Transverse colon (tissue), 4 donors: ENCODE data around the gene CDHR3. TPM values are rescaled to one million over a fixed set of nuclear protein-coding genes. Genes with fewer than 3 reads are reported as not detected.

Experiments used
- DNase-seq: peaks from one replicate; pipeline ENCODE4 v3.0.0-alpha.2; 2019
- H3K27ac ChIP-seq, 4 donors: fragments of 200-600 bp; sonication (generic); 2 replicates each; pipeline ENCODE4 v1.5.1; 2016 to 2018; ENCODE audit warnings: inconsistent platforms in 4 of 4
- H3K27me3 ChIP-seq: fragments of 200-600 bp; sonication (generic); 2 replicates; pipeline ENCODE4 v1.5.1; 2017; ENCODE audit warnings: inconsistent platforms
- H3K36me3 ChIP-seq, 4 donors: fragments of 200-600 bp; sonication (generic); 2 replicates each; pipeline ENCODE4 v1.5.1; 2017 to 2019; ENCODE audit warnings: inconsistent platforms in 4 of 4
- H3K4me1 ChIP-seq, 4 donors: fragments of 200-600 bp; sonication (generic); 2 replicates each; pipeline ENCODE4 v1.5.1; 2017 to 2020; ENCODE audit warnings: inconsistent platforms in 4 of 4
- H3K4me3 ChIP-seq, 4 donors: fragments of 200-600 bp; sonication (generic); 1 replicate in 1 of 4; 2 replicates in 3 of 4; pipeline versions ENCODE4 v1.5.1 to v1.6.1; 2017 to 2019; ENCODE audit warnings: inconsistent platforms in 4 of 4
- H3K9me3 ChIP-seq, 2 donors: fragments of 200-600 bp; sonication (generic); 2 replicates each; pipeline ENCODE4 v1.5.1; 2017 to 2019; ENCODE audit warnings: inconsistent platforms in 2 of 2
- CTCF ChIP-seq, 5 experiments: fragments of 200-600 bp in 3 of 5; fragments of 450-650 bp in 2 of 5; sonication (generic) in 3 of 5; IDR thresholded peaks; 1 replicate in 2 of 5; 2 replicates in 3 of 5; pipeline ENCODE4 v1.5.1; 2016 to 2017; ENCODE audit warnings: antibody characterized with exemption in 5 of 5, inconsistent platforms in 3 of 5, mild to moderate bottlenecking in 2 of 5, moderate library complexity in 1 of 5
- EP300 ChIP-seq: sonication (generic); formaldehyde crosslinking; IDR thresholded peaks from one replicate; pipeline ENCODE4 v1.6.1; 2017; ENCODE audit warnings: antibody characterized with exemption, low read depth
- POLR2A ChIP-seq: fragments of 450-650 bp; IDR thresholded peaks from one replicate; pipeline ENCODE4 v1.6.1; 2016; ENCODE audit warnings: antibody characterized with exemption, mild to moderate bottlenecking, moderate library complexity
- POLR2AphosphoS5 ChIP-seq, 3 donors: sonication (generic); formaldehyde crosslinking; IDR thresholded peaks; one replicate each; pipeline ENCODE4 v1.6.1; 2016; ENCODE audit warnings: antibody characterized with exemption in 3 of 3
- WGBS, 2 donors: methylation state at CpG; one replicate each; pipeline ENCODE4 v1.1.5; 2018; ENCODE audit warnings: low coverage in 1 of 2; 5-methylcytosine and 5-hydroxymethylcytosine counted together
- in situ Hi-C, 4 donors: fragments of 200-750 bp; cut with MboI; loops; one replicate each; pipeline versions ENCODE4 v1.15.0 to v1.15.1; 2017; ENCODE audit warnings: low sequenced_read_pairs in 3 of 4, low pct_ligation_motif_present in 1 of 4, low pct_unique_long_range_greater_than_20kb in 1 of 4
- intact Hi-C: fragments of 100-400 bp; cut with DNase I; formaldehyde crosslinking; loops from one replicate; pipeline ENCODE4 v1.15.1; 2023; ENCODE audit warnings: low total_unique reads
- total RNA-seq, 4 donors: library from RNA; depleted of rRNA; stranded (reverse); fragments of >200 nt; gene quantifications; one replicate each; pipeline ENCODE4 v1.1.0, GENCODE V29; 2016

Gene CDHR3
- total RNA-seq, 4 donors from 2014 or later: 7.6 to 34.4 (median 29.1) TPM

- Histone ChIP-seq H3K27me3 (no peaks in the 10 kb centered on the region), H3K36me3 (no peaks in the 10 kb centered on the region), H3K4me3 (no peak overlapping the region), H3K4me1 (peaks cover 34 to 59% (median 48%) of the 10 kb centered on the region in 4 donors), H3K27ac (peak overlapping the region; percentile 82 to 93 (median 88)), H3K9me3 (no peaks in the 10 kb centered on the region)
- intact Hi-C loops (no loop called here), in situ Hi-C loops (no loop called here)
- DNase-seq: no peak
- TF ChIP-seq CTCF (IDR thresholded peaks at IDR 0.05): no peak
- TF ChIP-seq EP300: no peak
- TF ChIP-seq POLR2A: no peak
- TF ChIP-seq POLR2AphosphoS5 (IDR thresholded peaks at IDR 0.05): no peak
- WGBS, 2 donors: 88 to 100% methylated on average over 1 to 2 of the region's 2 CpGs
These were observed 100.6 kb downstream of the CDHR3 start for GRCh38 chr7:106063692-106064091.

- H3K9me3 ChIP-seq: no peaks in the 10 kb centered on the region
- H3K4me1 ChIP-seq: peaks cover 32 to 55% (median 43%) of the 10 kb centered on the region in 4 donors
- TF ChIP-seq CTCF (IDR thresholded peaks at IDR 0.05) (no peak), POLR2AphosphoS5 (IDR thresholded peaks at IDR 0.05) (no peak), POLR2A (no peak), EP300 (no peak)
- WGBS, 2 donors: 74 to 80% methylated on average over 2 to 8 of the region's 8 CpGs
- peak overlapping the region; percentile 82 to 93 (median 88) for H3K27ac ChIP-seq
- intact Hi-C loops (no loop called here), in situ Hi-C loops (no loop called here)
- H3K4me3 ChIP-seq: no peak overlapping the region
- no peaks in the 10 kb centered on the region for H3K36me3 ChIP-seq
- DNase-seq: no peak
- no peaks in the 10 kb centered on the region for H3K27me3 ChIP-seq
These were observed 101.3 kb downstream of the CDHR3 start for GRCh38 chr7:106064316-106064715.

GRCh38 chr7:106064771-106065574, 101.9 kb downstream of the CDHR3 start:
- TF ChIP-seq EP300 (no peak), POLR2A (peak; percentile 4), POLR2AphosphoS5 (IDR thresholded peaks at IDR 0.05) (peak; percentile 55 to 62 (median 61)), CTCF (IDR thresholded peaks at IDR 0.05) (no peak)
- Histone ChIP-seq H3K36me3 (no peaks in the 10 kb centered on the region), H3K9me3 (no peaks in the 10 kb centered on the region), H3K27ac (peak overlapping the region; percentile 82 to 93 (median 88)), H3K4me3 (peak overlapping the region in 3 of 4 donors; percentile 14 to 38 (median 14)), H3K4me1 (peaks cover 32 to 59% (median 44%) of the 10 kb centered on the region in 4 donors), H3K27me3 (no peaks in the 10 kb centered on the region)
- intact Hi-C loops: loop anchor here (5.0 kb wide), 1 partner anchor 77 kb away; no protein-coding TSS in a partner anchor
- 5 to 60% methylated on average over 4 to 14 of the region's 14 CpGs for WGBS, 2 donors
- in situ Hi-C loops: no loop called here
- DNase-seq: peak; percentile 79

GRCh38 chr7:106065575-106066500, 102.8 kb downstream of the CDHR3 start:
- Histone ChIP-seq H3K9me3 (no peaks in the 10 kb centered on the region), H3K36me3 (no peaks in the 10 kb centered on the region), H3K27ac (peak overlapping the region; percentile 82 to 93 (median 88)), H3K27me3 (no peaks in the 10 kb centered on the region), H3K4me1 (peaks cover 35 to 68% (median 49%) of the 10 kb centered on the region in 4 donors), H3K4me3 (peak overlapping the region in 3 of 4 donors; percentile 14 to 38 (median 14))
- TF ChIP-seq CTCF (IDR thresholded peaks at IDR 0.05) (no peak), POLR2A (no peak), POLR2AphosphoS5 (IDR thresholded peaks at IDR 0.05) (peak in 2 of 3 donors; percentile 8 to 32)
- peak; percentile 61 for DNase-seq
- in situ Hi-C loops: no loop called here
- intact Hi-C loops: loop anchor here (5.0 kb wide), 1 partner anchor 76 kb away; no protein-coding TSS in a partner anchor
- WGBS, 2 donors: 35 to 44% methylated on average over 12 to 26 of the region's 26 CpGs
